ENCODE results near the gene CALHM1. TPM values are rescaled to one million over a fixed set of nuclear protein-coding genes. Genes with fewer than 3 reads are reported as not detected.

Gene CALHM1
- total and polyA plus RNA-seq, 7 experiments from 2014 or later = not detected

DNA sequence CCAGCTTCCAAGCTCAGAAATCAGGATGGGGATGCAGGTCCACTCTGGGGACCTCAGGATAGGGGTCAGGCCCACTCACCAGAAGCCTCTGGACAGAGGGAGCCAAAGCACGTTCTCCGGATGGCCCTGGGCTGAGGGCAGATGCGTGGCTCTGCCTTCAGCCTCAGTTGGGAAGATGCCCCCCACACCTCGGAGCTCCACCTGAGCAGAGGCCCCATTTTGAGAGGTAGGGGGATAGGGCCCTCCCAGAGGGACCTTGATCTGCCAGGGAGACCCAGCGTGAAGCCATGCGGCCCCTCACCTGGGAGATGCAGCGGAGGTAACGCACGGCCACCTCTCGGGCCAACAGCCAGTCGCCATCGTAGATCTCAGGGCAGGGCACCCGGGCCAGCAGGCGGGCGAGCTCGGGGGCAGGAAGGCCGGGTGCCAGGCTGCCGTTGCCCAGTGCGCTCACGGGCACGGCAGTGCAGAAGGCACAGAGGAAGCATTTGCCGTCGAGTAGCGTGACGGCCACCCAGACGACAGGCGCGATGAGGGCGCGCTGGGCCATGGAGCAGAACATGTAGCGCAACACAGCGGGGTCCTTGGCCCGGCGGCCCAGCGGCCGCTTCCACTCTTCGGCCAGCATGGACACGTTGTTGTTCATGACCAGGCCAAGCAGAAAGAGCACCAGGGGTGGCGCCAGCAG lies 660 bp downstream of the CALHM1 start:
- ChIA-PET POLR2A (no interaction called here), CTCF (no interaction called here)
- H3K36me3 ChIP-seq (ENCODE audit: control insufficient read depth in 2 of 3, insufficient read depth in 3 of 3, low read length in 3 of 3) = no peaks in the 10 kb centered on the region
- DNase-seq (no peak), ATAC-seq (no peak)
- Mint-ChIP-seq H3K9me3 (peaks cover 0 to 1% (median 0%) of the 10 kb centered on the region in 11 donors), H3K4me3 (no peak overlapping the region), H3K27ac (no peak overlapping the region), H3K27me3 (peaks cover 0 to 5% (median 0%) of the 10 kb centered on the region in 5 donors), H3K4me1 (peaks cover 0 to 29% (median 9%) of the 10 kb centered on the region in 7 donors), H3K36me3 (no peaks in the 10 kb centered on the region)
- H3K4me1 ChIP-seq (ENCODE audit: control insufficient read depth in 2 of 2, insufficient read depth in 2 of 2, low read length in 2 of 2) = peaks cover 0 to 13% of the 10 kb centered on the region in 2 donors
- H3K9me3 ChIP-seq (ENCODE audit: control insufficient read depth in 2 of 3, low read length in 3 of 3) = no peaks in the 10 kb centered on the region
- H3K27ac ChIP-seq (ENCODE audit: low read depth, low read length) = no peak overlapping the region
- intact Hi-C loops (cut with micrococcal nuclease) = no loop called here
- H3K27me3 ChIP-seq (ENCODE audit: control insufficient read depth in 2 of 2, insufficient read depth in 2 of 2, low read length in 2 of 2) = no peaks in the 10 kb centered on the region
- H3K4me3 ChIP-seq (ENCODE audit: low read length) = no peak overlapping the region

DNA sequence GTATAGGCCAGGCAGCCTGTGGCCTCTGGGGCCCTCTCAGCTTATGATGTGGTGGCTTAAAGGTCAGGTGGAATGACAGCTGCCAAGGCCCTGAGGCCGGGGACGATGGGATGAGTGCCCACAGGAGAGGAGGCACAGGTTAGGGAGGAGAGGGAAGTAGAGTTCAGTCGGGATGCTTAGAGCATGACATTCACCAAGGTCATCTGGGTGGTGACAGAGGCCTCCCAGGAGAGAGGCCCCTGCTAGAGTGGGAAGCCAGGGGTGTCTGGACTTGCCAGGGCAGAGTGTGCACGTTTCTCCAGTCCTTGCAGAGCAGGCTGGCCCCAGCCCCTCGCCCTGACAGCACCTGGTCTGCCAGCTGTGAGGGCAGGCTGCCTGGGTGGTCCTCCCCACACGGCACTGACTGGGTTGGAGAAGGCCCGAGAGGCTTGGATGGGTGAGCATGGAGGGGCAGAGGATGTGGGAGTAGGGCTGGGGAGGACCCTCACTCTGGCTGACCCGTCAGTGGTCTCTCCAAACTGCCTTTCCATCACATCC lies 1.5 kb downstream of the CALHM1 start:
- H3K9me3 ChIP-seq (ENCODE audit: control insufficient read depth in 2 of 3, low read length in 3 of 3) = no peaks in the 10 kb centered on the region
- Mint-ChIP-seq H3K4me3 (no peak overlapping the region), H3K4me1 (peaks cover 0 to 35% (median 12%) of the 10 kb centered on the region in 7 donors), H3K27ac (peak overlapping the region in 3 of 9 donors; percentile 54 to 67 (median 59)), H3K36me3 (no peaks in the 10 kb centered on the region), H3K27me3 (peaks cover 0 to 2% (median 0%) of the 10 kb centered on the region in 5 donors), H3K9me3 (peaks cover 0 to 1% (median 0%) of the 10 kb centered on the region in 11 donors)
- no peak overlapping the region for H3K4me3 ChIP-seq (ENCODE audit: low read length)
- no peak for DNase-seq
- no peaks in the 10 kb centered on the region for H3K36me3 ChIP-seq (ENCODE audit: control insufficient read depth in 2 of 3, insufficient read depth in 3 of 3, low read length in 3 of 3)
- peaks cover 0 to 18% of the 10 kb centered on the region in 2 donors for H3K4me1 ChIP-seq (ENCODE audit: control insufficient read depth in 2 of 2, insufficient read depth in 2 of 2, low read length in 2 of 2)
- no peak for ATAC-seq
- intact Hi-C loops (cut with micrococcal nuclease) = no loop called here
- no peak overlapping the region for H3K27ac ChIP-seq (ENCODE audit: low read depth, low read length)
- ChIA-PET CTCF (no interaction called here), POLR2A (no interaction called here)
- H3K27me3 ChIP-seq (ENCODE audit: control insufficient read depth in 2 of 2, insufficient read depth in 2 of 2, low read length in 2 of 2) = no peaks in the 10 kb centered on the region

DNA sequence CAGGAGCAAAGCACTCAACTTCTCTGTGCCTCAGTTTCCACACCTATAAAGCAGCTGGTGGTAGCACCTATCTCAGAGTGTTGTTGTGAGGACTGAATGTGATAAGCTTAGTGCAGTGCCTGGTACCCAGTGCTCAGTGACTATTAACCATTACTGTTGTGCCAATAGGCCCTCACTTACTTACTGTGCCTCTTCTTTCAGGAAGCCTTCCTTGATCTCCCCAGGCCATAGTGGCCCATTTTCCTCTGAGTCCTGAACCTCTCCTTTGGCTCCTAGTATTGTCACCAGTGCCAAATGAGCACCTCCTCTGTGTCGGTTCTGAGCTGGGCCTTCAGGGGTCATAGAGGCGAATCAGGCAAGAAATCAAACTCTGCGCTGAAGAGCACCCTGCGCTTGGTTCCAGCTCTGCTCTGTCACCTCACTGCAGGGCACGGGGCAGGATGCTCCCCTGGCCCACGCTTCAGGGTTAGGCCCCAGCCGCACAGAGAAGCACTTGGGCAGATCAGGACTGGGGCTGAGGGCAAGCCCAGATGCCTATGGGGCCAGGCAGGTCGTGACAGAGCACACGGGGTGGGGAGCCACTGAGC lies 2.5 kb downstream of the CALHM1 start:
- ChIA-PET POLR2A (interaction anchor here (0.6 kb wide), 1 partner anchor 99 kb away, joined by 5 read pairs; no protein-coding TSS in a partner anchor), CTCF (no interaction called here)
- H3K4me1 Mint-ChIP-seq = peaks cover 0 to 38% (median 16%) of the 10 kb centered on the region in 7 donors
- peaks cover 4 to 18% of the 10 kb centered on the region in 2 donors for H3K4me1 ChIP-seq (ENCODE audit: control insufficient read depth in 2 of 2, insufficient read depth in 2 of 2, low read length in 2 of 2)
- peaks cover 0 to 1% (median 0%) of the 10 kb centered on the region in 11 donors for H3K9me3 Mint-ChIP-seq
- no peaks in the 10 kb centered on the region for H3K9me3 ChIP-seq (ENCODE audit: control insufficient read depth in 2 of 3, low read length in 3 of 3)
- H3K36me3 Mint-ChIP-seq = peaks cover 0 to 3% (median 0%) of the 10 kb centered on the region in 5 donors
- no peaks in the 10 kb centered on the region for H3K36me3 ChIP-seq (ENCODE audit: control insufficient read depth in 2 of 3, insufficient read depth in 3 of 3, low read length in 3 of 3)
- intact Hi-C loops (cut with micrococcal nuclease) = no loop called here
- ATAC-seq (no peak), DNase-seq (no peak)
- H3K27me3 Mint-ChIP-seq = peaks cover 0 to under 1% (median 0%) of the 10 kb centered on the region in 5 donors
- peak overlapping the region in 1 of 9 donors; percentile 18 for H3K27ac Mint-ChIP-seq
- no peak overlapping the region for H3K27ac ChIP-seq (ENCODE audit: low read depth, low read length)
- H3K4me3 Mint-ChIP-seq = no peak overlapping the region
- no peaks in the 10 kb centered on the region for H3K27me3 ChIP-seq (ENCODE audit: control insufficient read depth in 2 of 2, insufficient read depth in 2 of 2, low read length in 2 of 2)
- H3K4me3 ChIP-seq (ENCODE audit: low read length) = no peak overlapping the region

DNA sequence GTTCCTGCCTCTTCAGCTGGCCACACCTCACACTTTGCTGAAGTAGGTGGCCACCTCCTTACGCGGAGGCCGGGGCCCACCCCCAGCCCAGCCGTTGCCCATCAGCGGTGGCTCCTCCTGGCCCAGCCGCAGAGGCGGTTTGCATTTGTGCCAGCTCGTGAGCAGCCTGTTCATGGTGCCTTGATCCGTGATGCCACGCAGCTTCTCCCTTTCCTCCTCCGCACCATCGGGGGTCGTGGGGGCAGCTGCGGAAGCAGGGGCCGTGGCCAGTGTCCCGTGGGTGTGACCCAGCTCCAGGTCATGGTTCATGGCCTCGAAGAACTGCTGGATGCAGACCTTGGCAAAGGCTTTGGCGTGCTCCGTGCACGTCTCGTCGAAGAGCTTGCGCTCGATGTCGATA lies 3.5 kb downstream of the CALHM1 start:
- no peak overlapping the region for H3K27ac Mint-ChIP-seq
- H3K27me3 ChIP-seq (ENCODE audit: control insufficient read depth in 2 of 2, insufficient read depth in 2 of 2, low read length in 2 of 2) = no peaks in the 10 kb centered on the region
- H3K4me1 ChIP-seq (ENCODE audit: control insufficient read depth in 2 of 2, insufficient read depth in 2 of 2, low read length in 2 of 2) = peaks cover 13 to 24% of the 10 kb centered on the region in 2 donors
- no peaks in the 10 kb centered on the region for H3K9me3 ChIP-seq (ENCODE audit: control insufficient read depth in 2 of 3, low read length in 3 of 3)
- ChIA-PET POLR2A (interaction anchor here (0.6 kb wide), 2 partner anchors 29 to 98 kb away, joined by 3 to 5 read pairs; no protein-coding TSS in a partner anchor), CTCF (no interaction called here)
- intact Hi-C loops (cut with micrococcal nuclease) = no loop called here
- H3K36me3 Mint-ChIP-seq = peaks cover 0 to 11% (median 0%) of the 10 kb centered on the region in 5 donors
- no peaks in the 10 kb centered on the region for H3K36me3 ChIP-seq (ENCODE audit: control insufficient read depth in 2 of 3, insufficient read depth in 3 of 3, low read length in 3 of 3)
- H3K9me3 Mint-ChIP-seq = peaks cover 0 to 1% (median 0%) of the 10 kb centered on the region in 11 donors
- no peak overlapping the region for H3K4me3 ChIP-seq (ENCODE audit: low read length)
- no peak overlapping the region for H3K27ac ChIP-seq (ENCODE audit: low read depth, low read length)
- H3K4me3 Mint-ChIP-seq = no peak overlapping the region
- no peaks in the 10 kb centered on the region for H3K27me3 Mint-ChIP-seq
- DNase-seq = no peak
- ATAC-seq = no peak
- peaks cover 9 to 46% (median 25%) of the 10 kb centered on the region in 7 donors for H3K4me1 Mint-ChIP-seq

DNA sequence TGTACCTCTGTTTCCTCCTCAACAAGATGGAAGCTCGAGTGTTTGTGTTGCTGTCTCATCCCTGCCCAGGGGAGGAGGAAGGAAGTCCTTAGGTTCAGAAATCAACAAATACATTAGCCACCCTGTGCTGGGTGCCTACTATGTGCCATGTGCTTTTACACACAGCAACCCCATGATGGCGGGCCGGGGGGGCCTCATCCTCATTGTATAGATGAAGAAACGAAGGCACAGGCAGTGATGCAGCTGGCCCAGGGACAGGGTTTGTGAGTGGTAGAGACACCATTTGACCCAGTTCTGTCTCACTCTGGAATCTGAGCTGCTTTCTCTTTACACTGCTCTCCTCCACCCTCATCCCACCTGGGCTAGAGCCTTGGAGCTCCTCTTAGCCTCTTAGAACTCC lies 4.7 kb downstream of the CALHM1 start:
- H3K4me3 ChIP-seq (ENCODE audit: low read length) = no peak overlapping the region
- peaks cover 21 to 47% (median 35%) of the 10 kb centered on the region in 7 donors for H3K4me1 Mint-ChIP-seq
- H3K27me3 Mint-ChIP-seq = no peaks in the 10 kb centered on the region
- H3K27me3 ChIP-seq (ENCODE audit: control insufficient read depth in 2 of 2, insufficient read depth in 2 of 2, low read length in 2 of 2) = no peaks in the 10 kb centered on the region
- no peaks in the 10 kb centered on the region for H3K9me3 ChIP-seq (ENCODE audit: control insufficient read depth in 2 of 3, low read length in 3 of 3)
- H3K36me3 ChIP-seq (ENCODE audit: control insufficient read depth in 2 of 3, insufficient read depth in 3 of 3, low read length in 3 of 3) = peaks cover 0 to 12% (median 0%) of the 10 kb centered on the region in 3 experiments
- H3K27ac ChIP-seq (ENCODE audit: low read depth, low read length) = no peak overlapping the region
- ChIA-PET POLR2A (no interaction called here), CTCF (interaction anchor here (1.0 kb wide), 1 partner anchor 35 kb away, joined by 4 read pairs; no protein-coding TSS in a partner anchor)
- peak overlapping the region in 3 of 10 donors; percentile 35 to 91 (median 76) for H3K4me3 Mint-ChIP-seq
- intact Hi-C loops (cut with micrococcal nuclease) = loop anchor here in 1 of 2 donors (5.0 kb wide), 1 partner anchor 37 kb away; no protein-coding TSS in a partner anchor
- H3K27ac Mint-ChIP-seq = peak overlapping the region in 4 of 9 donors; percentile 23 to 63 (median 52)
- H3K4me1 ChIP-seq (ENCODE audit: control insufficient read depth in 2 of 2, insufficient read depth in 2 of 2, low read length in 2 of 2) = peaks cover 18 to 30% of the 10 kb centered on the region in 2 donors
- peaks cover 0 to 21% (median 0%) of the 10 kb centered on the region in 5 donors for H3K36me3 Mint-ChIP-seq
- ATAC-seq (no peak), DNase-seq (no peak)
- H3K9me3 Mint-ChIP-seq = peaks cover 0 to 1% (median 0%) of the 10 kb centered on the region in 11 donors

DNA sequence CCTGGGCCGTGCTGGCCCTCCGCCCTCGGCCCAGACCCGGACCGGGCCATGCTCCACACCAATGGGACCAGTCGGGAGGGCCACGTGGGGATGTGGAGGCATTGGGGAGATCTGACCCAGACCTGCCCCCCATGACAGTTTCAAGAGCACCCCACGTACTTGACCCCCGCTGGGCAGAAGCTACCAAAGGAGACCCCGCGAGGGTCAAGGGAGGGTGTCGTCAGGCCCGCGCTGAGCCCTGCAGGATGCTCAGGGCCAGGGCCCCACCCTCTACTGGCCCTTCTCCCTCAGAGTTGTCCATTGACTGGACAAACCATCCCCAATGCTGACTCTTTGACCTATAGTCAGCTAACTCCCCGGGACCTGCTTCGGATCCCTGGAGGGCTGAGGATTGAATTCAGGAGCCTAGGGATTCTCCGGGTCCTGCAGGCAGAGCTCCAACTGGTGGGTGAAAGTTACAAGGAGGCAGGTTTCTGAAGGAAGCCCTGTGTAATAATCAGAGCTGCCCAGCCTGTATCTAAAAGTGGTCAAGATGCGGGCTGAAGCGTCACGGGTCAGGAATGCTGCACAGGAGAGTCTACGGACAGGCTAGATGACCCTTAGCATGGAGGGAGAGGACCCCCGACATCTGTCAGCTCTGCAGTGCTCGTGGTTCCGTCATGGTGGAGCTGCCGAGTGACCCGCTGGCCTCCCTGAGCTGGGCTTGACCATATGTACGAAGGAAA lies 6.0 kb downstream of the CALHM1 start:
- ChIA-PET POLR2A (interaction anchor here (0.5 to 2.5 kb wide), 5 partner anchors 19 to 119 kb away, joined by 3 to 12 read pairs (median 3); no protein-coding TSS in a partner anchor), CTCF (interaction anchor here (1.1 kb wide), 1 partner anchor 36 kb away, joined by 7 read pairs; no protein-coding TSS in a partner anchor)
- H3K4me1 ChIP-seq (ENCODE audit: control insufficient read depth in 2 of 2, insufficient read depth in 2 of 2, low read length in 2 of 2) = peaks cover 18 to 34% of the 10 kb centered on the region in 2 donors
- intact Hi-C loops (cut with micrococcal nuclease) = loop anchor here (1.0 to 5.0 kb wide), 4 partner anchors 19 to 35 kb away; no protein-coding TSS in a partner anchor
- Mint-ChIP-seq H3K9me3 (peaks cover 0 to 1% (median 0%) of the 10 kb centered on the region in 11 donors), H3K4me3 (peak overlapping the region; percentile 82 to 97 (median 90)), H3K4me1 (peaks cover 27 to 54% (median 44%) of the 10 kb centered on the region in 7 donors), H3K27ac (peak overlapping the region in 6 of 9 donors; percentile 5 to 93 (median 58)), H3K27me3 (no peaks in the 10 kb centered on the region), H3K36me3 (peaks cover 0 to 28% (median 7%) of the 10 kb centered on the region in 5 donors)
- peak overlapping the region; percentile 63 for H3K27ac ChIP-seq (ENCODE audit: low read depth, low read length)
- H3K4me3 ChIP-seq (ENCODE audit: low read length) = peak overlapping the region; percentile 77
- H3K27me3 ChIP-seq (ENCODE audit: control insufficient read depth in 2 of 2, insufficient read depth in 2 of 2, low read length in 2 of 2) = no peaks in the 10 kb centered on the region
- ATAC-seq = no peak
- no peak for DNase-seq
- H3K36me3 ChIP-seq (ENCODE audit: control insufficient read depth in 2 of 3, insufficient read depth in 3 of 3, low read length in 3 of 3) = peaks cover 0 to 15% (median 0%) of the 10 kb centered on the region in 3 experiments
- no peaks in the 10 kb centered on the region for H3K9me3 ChIP-seq (ENCODE audit: control insufficient read depth in 2 of 3, low read length in 3 of 3)

Measured in naive thymus-derived CD4-positive, alpha-beta T cell (primary cell).